GM23338 (cell line): Measurements from ENCODE around the gene EPHA4. TPM values are rescaled to one million over a fixed set of nuclear protein-coding genes. Genes with fewer than 3 reads are reported as not detected.

Experiments
- ATAC-seq: fragments of 200-7000 bp; cut with Tn5 transposase; 3 replicates; pipeline ENCODE4 v1.9.1; 2020
- DNase-seq: peaks from one replicate; pipeline ENCODE4 v3.0.0-alpha.2; 2015; ENCODE audit warnings: low spot score
- H2AFZ ChIP-seq: fragments of 200-600 bp; sonication (generic); 2 replicates; pipeline ENCODE4 v1.8.0; 2016; ENCODE audit warnings: antibody characterized with exemption, mild to moderate bottlenecking, moderate library complexity
- H3F3A ChIP-seq: fragments of 200-600 bp; sonication (generic); replicated peaks from 2 replicates; pipeline ENCODE4 v1.8.0; 2017; ENCODE audit warnings: antibody characterized with exemption, mixed run types, low read depth
- H3K27ac ChIP-seq: fragments of 200-600 bp; sonication (generic); 2 replicates; pipeline ENCODE4 v1.6.1; 2016; ENCODE audit warnings: low read depth
- H3K27me3 ChIP-seq: fragments of 200-600 bp; sonication (generic); 2 replicates; pipeline ENCODE4 v1.8.0; 2016; ENCODE audit warnings: mild to moderate bottlenecking, mixed run types, moderate library complexity; ENCODE audit not compliant: insufficient read depth
- H3K36me3 ChIP-seq: fragments of 200-600 bp; sonication (generic); 2 replicates; pipeline ENCODE4 v1.8.0; 2016; ENCODE audit warnings: mild to moderate bottlenecking; ENCODE audit not compliant: insufficient read depth
- H3K4me1 ChIP-seq: fragments of 200-600 bp; sonication (generic); 2 replicates; pipeline ENCODE4 v1.8.0; 2016; ENCODE audit warnings: mild to moderate bottlenecking, moderate library complexity; ENCODE audit not compliant: insufficient read depth
- H3K4me2 ChIP-seq: fragments of 200-600 bp; sonication (generic); 2 replicates; pipeline ENCODE4 v1.7.1; 2017; ENCODE audit warnings: mixed run types
- H3K4me3 ChIP-seq: fragments of 200-600 bp; sonication (generic); 2 replicates; pipeline ENCODE4 v1.6.1; 2016; ENCODE audit warnings: mixed run types
- H3K79me2 ChIP-seq: fragments of 200-600 bp; sonication (generic); replicated peaks from 2 replicates; pipeline ENCODE4 v1.8.0; 2017; ENCODE audit warnings: mild to moderate bottlenecking; ENCODE audit not compliant: insufficient read depth
- H3K9me2 ChIP-seq: fragments of 200-600 bp; sonication (generic); 2 replicates; pipeline ENCODE4 v1.8.0; 2017; ENCODE audit not compliant: insufficient read depth
- H4K20me1 ChIP-seq: fragments of 200-600 bp; sonication (generic); replicated peaks from 2 replicates; pipeline ENCODE4 v1.8.0; 2017; ENCODE audit warnings: mild to moderate bottlenecking; ENCODE audit not compliant: insufficient read depth
- H3K27ac Mint-ChIP-seq: 2 replicates; pipeline ENCODE4 v1.8.0; 2020; ENCODE audit warnings: inconsistent platforms, mild to moderate bottlenecking, moderate library complexity, mixed read lengths
- H3K27me3 Mint-ChIP-seq: 3 replicates; pipeline ENCODE4 v1.8.0; 2022; ENCODE audit warnings: low read depth, mild to moderate bottlenecking, moderate library complexity, mixed read lengths, inconsistent platforms; ENCODE audit not compliant: insufficient read depth, poor library complexity
- H3K36me3 Mint-ChIP-seq: 3 replicates; pipeline ENCODE4 v1.8.0; 2021; ENCODE audit warnings: low read depth, mild to moderate bottlenecking, inconsistent platforms, moderate library complexity, mixed read lengths
- H3K4me1 Mint-ChIP-seq: 3 replicates; pipeline ENCODE4 v1.8.0; 2020; ENCODE audit warnings: mild to moderate bottlenecking, inconsistent platforms, mixed read lengths
- H3K4me3 Mint-ChIP-seq: 3 replicates; pipeline ENCODE4 v1.8.0; 2021; ENCODE audit warnings: moderate library complexity, mild to moderate bottlenecking, inconsistent platforms, mixed read lengths
- H3K9me3 Mint-ChIP-seq: 3 replicates; pipeline ENCODE4 v1.8.0; 2020; ENCODE audit warnings: moderate library complexity, mild to moderate bottlenecking, inconsistent platforms, mixed read lengths
- CREB1 ChIP-seq: fragments of 250-450 bp; sonication (Bioruptor Pico); IDR thresholded peaks from 2 replicates; pipeline ENCODE4 v1.5.0; 2020; ENCODE audit warnings: low read depth, mild to moderate bottlenecking, moderate library complexity
- EZH2 ChIP-seq: fragments of 200-600 bp; sonication (generic); IDR thresholded peaks from one replicate; pipeline ENCODE4 v1.8.0; 2017; ENCODE audit warnings: antibody characterized with exemption, mild to moderate bottlenecking, low read depth; ENCODE audit not compliant: unreplicated experiment
- EZH2phosphoT487 ChIP-seq: fragments of 200-600 bp; sonication (generic); IDR thresholded peaks from one replicate; pipeline ENCODE4 v1.8.1; 2018; ENCODE audit warnings: antibody characterized with exemption; ENCODE audit not compliant: unreplicated experiment
- JUNB ChIP-seq: IDR thresholded peaks from one replicate; pipeline ENCODE4 v1.6.1; 2016; ENCODE audit warnings: antibody characterized with exemption; ENCODE audit not compliant: unreplicated experiment
- NANOG ChIP-seq: IDR thresholded peaks from 2 replicates; pipeline ENCODE4 v1.6.1; 2016; ENCODE audit warnings: antibody characterized with exemption, borderline replicate concordance
- POLR2AphosphoS5 ChIP-seq: IDR thresholded peaks from 2 replicates; pipeline ENCODE4 v1.6.1; 2016; ENCODE audit warnings: antibody characterized with exemption, low read depth
- STAT1 ChIP-seq: IDR thresholded peaks from one replicate; pipeline ENCODE4 v1.6.1; 2016; ENCODE audit warnings: antibody characterized with exemption; ENCODE audit not compliant: unreplicated experiment
- ZNF114 ChIP-seq: fragments of 250-450 bp; sonication (Bioruptor Pico); IDR thresholded peaks from 2 replicates; pipeline ENCODE4 v1.5.0; 2020; ENCODE audit warnings: mild to moderate bottlenecking, moderate library complexity
- ZNF331 ChIP-seq: fragments of 250-450 bp; sonication (Bioruptor Pico); IDR thresholded peaks from 2 replicates; pipeline ENCODE4 v1.5.0; 2020; ENCODE audit warnings: low read depth, mild to moderate bottlenecking, moderate library complexity
- polyA plus RNA-seq: library from polyadenylated mRNA; unstranded; fragments of >200 nt; fragmentation: Nextera tagmentation; extraction: Ambion mirVana; gene quantifications from 2 replicates; pipeline ENCODE4 v1.2.1, GENCODE V29; 2016
- total RNA-seq: library from RNA; depleted of rRNA; stranded (reverse); fragments of >200 nt; shearing (Covaris generic); gene quantifications from 2 replicates; pipeline ENCODE4 v1.2.3, GENCODE V29; 2014
- TF ChIP-seq, protein P1 (sequence below): IDR thresholded peaks from 2 replicates; pipeline ENCODE4 v1.6.1; 2016; ENCODE audit warnings: antibody characterized with exemption
- TF ChIP-seq, protein P2 (sequence below): IDR thresholded peaks from one replicate; pipeline ENCODE4 v1.6.1; 2018; ENCODE audit warnings: antibody characterized with exemption; ENCODE audit not compliant: unreplicated experiment
- TF ChIP-seq, protein P3 (sequence below): fragments of 250-450 bp; sonication (Bioruptor Pico); IDR thresholded peaks from 2 replicates; pipeline ENCODE4 v1.5.0; 2020; ENCODE audit warnings: mild to moderate bottlenecking, moderate library complexity
- TF ChIP-seq, protein P4 (sequence below), 2 experiments: fragments of 200-600 bp in 1 of 2; sonication (generic) in 1 of 2; conservative IDR thresholded peaks; 2 replicates each; pipeline versions ENCODE4 v1.5.1 to v1.6.1; 2016 to 2017; ENCODE audit warnings: antibody characterized with exemption in 2 of 2, low read depth in 2 of 2, mild to moderate bottlenecking in 2 of 2, moderate library complexity in 1 of 2

EPHA4 gene
- total and polyA plus RNA-seq, 2 experiments from 2014 or later = 4.1 to 6.2 TPM

DNA sequence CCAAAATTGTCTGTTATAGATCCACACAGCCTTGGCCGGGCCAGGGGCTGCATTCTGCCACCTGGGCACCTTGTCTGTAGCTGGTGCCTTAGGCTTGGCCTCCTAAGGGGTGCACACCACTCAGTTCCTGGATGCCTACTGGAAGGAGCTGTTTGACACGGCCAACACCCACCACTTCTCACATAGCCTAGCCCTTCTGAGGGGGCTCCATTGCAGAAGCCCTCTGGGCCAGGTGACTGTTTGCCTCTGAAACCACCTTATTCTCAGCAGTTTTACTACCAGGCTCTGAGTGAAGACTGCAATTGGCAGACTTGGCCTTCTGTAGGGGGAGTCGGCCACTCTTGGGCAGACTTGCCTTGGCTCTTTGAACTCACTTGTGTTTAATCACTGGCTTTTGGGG lies 39.5 kb downstream of the EPHA4 start:
- Histone ChIP-seq H3K27ac (no peak overlapping the region), H3K4me3 (no peak overlapping the region), H4K20me1 (no peaks in the 10 kb centered on the region), H3K79me2 (no peaks in the 10 kb centered on the region), H3K4me2 (no peak overlapping the region), H3F3A (no peaks in the 10 kb centered on the region), H2AFZ (no peak overlapping the region), H3K27me3 (no peaks in the 10 kb centered on the region), H3K4me1 (no peaks in the 10 kb centered on the region), H3K36me3 (no peaks in the 10 kb centered on the region), H3K9me2 (no peaks in the 10 kb centered on the region)
- TF ChIP-seq, protein P1, sequence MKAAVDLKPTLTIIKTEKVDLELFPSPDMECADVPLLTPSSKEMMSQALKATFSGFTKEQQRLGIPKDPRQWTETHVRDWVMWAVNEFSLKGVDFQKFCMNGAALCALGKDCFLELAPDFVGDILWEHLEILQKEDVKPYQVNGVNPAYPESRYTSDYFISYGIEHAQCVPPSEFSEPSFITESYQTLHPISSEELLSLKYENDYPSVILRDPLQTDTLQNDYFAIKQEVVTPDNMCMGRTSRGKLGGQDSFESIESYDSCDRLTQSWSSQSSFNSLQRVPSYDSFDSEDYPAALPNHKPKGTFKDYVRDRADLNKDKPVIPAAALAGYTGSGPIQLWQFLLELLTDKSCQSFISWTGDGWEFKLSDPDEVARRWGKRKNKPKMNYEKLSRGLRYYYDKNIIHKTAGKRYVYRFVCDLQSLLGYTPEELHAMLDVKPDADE = no peak
- TF ChIP-seq STAT1 = no peak
- no peak for TF ChIP-seq EZH2
- no peak for TF ChIP-seq ZNF114
- no peak for TF ChIP-seq NANOG
- TF ChIP-seq, protein P2, sequence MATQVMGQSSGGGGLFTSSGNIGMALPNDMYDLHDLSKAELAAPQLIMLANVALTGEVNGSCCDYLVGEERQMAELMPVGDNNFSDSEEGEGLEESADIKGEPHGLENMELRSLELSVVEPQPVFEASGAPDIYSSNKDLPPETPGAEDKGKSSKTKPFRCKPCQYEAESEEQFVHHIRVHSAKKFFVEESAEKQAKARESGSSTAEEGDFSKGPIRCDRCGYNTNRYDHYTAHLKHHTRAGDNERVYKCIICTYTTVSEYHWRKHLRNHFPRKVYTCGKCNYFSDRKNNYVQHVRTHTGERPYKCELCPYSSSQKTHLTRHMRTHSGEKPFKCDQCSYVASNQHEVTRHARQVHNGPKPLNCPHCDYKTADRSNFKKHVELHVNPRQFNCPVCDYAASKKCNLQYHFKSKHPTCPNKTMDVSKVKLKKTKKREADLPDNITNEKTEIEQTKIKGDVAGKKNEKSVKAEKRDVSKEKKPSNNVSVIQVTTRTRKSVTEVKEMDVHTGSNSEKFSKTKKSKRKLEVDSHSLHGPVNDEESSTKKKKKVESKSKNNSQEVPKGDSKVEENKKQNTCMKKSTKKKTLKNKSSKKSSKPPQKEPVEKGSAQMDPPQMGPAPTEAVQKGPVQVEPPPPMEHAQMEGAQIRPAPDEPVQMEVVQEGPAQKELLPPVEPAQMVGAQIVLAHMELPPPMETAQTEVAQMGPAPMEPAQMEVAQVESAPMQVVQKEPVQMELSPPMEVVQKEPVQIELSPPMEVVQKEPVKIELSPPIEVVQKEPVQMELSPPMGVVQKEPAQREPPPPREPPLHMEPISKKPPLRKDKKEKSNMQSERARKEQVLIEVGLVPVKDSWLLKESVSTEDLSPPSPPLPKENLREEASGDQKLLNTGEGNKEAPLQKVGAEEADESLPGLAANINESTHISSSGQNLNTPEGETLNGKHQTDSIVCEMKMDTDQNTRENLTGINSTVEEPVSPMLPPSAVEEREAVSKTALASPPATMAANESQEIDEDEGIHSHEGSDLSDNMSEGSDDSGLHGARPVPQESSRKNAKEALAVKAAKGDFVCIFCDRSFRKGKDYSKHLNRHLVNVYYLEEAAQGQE = no peak
- no peak for TF ChIP-seq JUNB
- no peak for TF ChIP-seq CREB1 (CRISPR knock-in tag)
- TF ChIP-seq ZNF331 (CRISPR knock-in tag) = no peak
- TF ChIP-seq POLR2AphosphoS5 = no peak
- TF ChIP-seq, protein P3, sequence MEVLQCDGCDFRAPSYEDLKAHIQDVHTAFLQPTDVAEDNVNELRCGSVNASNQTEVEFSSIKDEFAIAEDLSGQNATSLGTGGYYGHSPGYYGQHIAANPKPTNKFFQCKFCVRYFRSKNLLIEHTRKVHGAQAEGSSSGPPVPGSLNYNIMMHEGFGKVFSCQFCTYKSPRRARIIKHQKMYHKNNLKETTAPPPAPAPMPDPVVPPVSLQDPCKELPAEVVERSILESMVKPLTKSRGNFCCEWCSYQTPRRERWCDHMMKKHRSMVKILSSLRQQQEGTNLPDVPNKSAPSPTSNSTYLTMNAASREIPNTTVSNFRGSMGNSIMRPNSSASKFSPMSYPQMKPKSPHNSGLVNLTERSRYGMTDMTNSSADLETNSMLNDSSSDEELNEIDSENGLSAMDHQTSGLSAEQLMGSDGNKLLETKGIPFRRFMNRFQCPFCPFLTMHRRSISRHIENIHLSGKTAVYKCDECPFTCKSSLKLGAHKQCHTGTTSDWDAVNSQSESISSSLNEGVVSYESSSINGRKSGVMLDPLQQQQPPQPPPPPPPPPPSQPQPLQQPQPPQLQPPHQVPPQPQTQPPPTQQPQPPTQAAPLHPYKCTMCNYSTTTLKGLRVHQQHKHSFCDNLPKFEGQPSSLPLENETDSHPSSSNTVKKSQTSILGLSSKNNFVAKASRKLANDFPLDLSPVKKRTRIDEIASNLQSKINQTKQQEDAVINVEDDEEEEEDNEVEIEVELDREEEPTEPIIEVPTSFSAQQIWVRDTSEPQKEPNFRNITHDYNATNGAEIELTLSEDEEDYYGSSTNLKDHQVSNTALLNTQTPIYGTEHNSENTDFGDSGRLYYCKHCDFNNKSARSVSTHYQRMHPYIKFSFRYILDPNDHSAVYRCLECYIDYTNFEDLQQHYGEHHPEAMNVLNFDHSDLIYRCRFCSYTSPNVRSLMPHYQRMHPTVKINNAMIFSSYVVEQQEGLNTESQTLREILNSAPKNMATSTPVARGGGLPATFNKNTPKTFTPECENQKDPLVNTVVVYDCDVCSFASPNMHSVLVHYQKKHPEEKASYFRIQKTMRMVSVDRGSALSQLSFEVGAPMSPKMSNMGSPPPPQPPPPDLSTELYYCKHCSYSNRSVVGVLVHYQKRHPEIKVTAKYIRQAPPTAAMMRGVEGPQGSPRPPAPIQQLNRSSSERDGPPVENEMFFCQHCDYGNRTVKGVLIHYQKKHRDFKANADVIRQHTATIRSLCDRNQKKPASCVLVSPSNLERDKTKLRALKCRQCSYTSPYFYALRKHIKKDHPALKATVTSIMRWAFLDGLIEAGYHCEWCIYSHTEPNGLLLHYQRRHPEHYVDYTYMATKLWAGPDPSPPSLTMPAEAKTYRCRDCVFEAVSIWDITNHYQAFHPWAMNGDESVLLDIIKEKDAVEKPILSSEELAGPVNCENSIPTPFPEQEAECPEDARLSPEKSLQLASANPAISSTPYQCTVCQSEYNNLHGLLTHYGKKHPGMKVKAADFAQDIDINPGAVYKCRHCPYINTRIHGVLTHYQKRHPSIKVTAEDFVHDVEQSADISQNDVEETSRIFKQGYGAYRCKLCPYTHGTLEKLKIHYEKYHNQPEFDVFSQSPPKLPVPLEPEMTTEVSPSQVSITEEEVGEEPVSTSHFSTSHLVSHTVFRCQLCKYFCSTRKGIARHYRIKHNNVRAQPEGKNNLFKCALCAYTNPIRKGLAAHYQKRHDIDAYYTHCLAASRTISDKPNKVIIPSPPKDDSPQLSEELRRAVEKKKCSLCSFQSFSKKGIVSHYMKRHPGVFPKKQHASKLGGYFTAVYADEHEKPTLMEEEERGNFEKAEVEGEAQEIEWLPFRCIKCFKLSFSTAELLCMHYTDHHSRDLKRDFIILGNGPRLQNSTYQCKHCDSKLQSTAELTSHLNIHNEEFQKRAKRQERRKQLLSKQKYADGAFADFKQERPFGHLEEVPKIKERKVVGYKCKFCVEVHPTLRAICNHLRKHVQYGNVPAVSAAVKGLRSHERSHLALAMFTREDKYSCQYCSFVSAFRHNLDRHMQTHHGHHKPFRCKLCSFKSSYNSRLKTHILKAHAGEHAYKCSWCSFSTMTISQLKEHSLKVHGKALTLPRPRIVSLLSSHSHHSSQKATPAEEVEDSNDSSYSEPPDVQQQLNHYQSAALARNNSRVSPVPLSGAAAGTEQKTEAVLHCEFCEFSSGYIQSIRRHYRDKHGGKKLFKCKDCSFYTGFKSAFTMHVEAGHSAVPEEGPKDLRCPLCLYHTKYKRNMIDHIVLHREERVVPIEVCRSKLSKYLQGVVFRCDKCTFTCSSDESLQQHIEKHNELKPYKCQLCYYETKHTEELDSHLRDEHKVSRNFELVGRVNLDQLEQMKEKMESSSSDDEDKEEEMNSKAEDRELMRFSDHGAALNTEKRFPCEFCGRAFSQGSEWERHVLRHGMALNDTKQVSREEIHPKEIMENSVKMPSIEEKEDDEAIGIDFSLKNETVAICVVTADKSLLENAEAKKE (CRISPR knock-in tag) = no peak
- TF ChIP-seq, protein P4, sequence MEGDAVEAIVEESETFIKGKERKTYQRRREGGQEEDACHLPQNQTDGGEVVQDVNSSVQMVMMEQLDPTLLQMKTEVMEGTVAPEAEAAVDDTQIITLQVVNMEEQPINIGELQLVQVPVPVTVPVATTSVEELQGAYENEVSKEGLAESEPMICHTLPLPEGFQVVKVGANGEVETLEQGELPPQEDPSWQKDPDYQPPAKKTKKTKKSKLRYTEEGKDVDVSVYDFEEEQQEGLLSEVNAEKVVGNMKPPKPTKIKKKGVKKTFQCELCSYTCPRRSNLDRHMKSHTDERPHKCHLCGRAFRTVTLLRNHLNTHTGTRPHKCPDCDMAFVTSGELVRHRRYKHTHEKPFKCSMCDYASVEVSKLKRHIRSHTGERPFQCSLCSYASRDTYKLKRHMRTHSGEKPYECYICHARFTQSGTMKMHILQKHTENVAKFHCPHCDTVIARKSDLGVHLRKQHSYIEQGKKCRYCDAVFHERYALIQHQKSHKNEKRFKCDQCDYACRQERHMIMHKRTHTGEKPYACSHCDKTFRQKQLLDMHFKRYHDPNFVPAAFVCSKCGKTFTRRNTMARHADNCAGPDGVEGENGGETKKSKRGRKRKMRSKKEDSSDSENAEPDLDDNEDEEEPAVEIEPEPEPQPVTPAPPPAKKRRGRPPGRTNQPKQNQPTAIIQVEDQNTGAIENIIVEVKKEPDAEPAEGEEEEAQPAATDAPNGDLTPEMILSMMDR (conservative IDR thresholded peaks at IDR 0.05; ENCODE audit: low read depth in 2 of 2) = no peak
- TF ChIP-seq EZH2phosphoT487 = no peak
- peaks cover 16% of the 10 kb centered on the region for H3K4me1 Mint-ChIP-seq
- H3K4me3 Mint-ChIP-seq = no peak overlapping the region
- no peak for ATAC-seq
- DNase-seq = no peak
- H3K36me3 Mint-ChIP-seq = no peaks in the 10 kb centered on the region
- no peak overlapping the region for H3K27ac Mint-ChIP-seq
- peaks cover 2% of the 10 kb centered on the region for H3K27me3 Mint-ChIP-seq
- H3K9me3 Mint-ChIP-seq = no peaks in the 10 kb centered on the region
